HepG2 (cell line): ENCODE data around the gene BIRC5. TPM values are rescaled to one million over a fixed set of nuclear protein-coding genes. Genes with fewer than 3 reads are reported as not detected.

ENCODE experiments used
- CBX1 ChIP-seq: IDR thresholded peaks from one replicate; pipeline ENCODE4 v1.6.1; 2016; ENCODE audit warnings: antibody characterized with exemption, low read depth
- CSRNP2 ChIP-seq: sonication (generic); formaldehyde crosslinking; conservative IDR thresholded peaks from 2 replicates; pipeline ENCODE4 v1.8.0; 2022; ENCODE audit warnings: low read depth, missing genetic modification reagents
- DMAP1 ChIP-seq: IDR thresholded peaks from 2 replicates; pipeline ENCODE4 v1.6.1; 2016
- HDAC1 ChIP-seq: sonication (generic); formaldehyde crosslinking; IDR thresholded peaks from 2 replicates; pipeline ENCODE4 v1.5.1; 2020; ENCODE audit warnings: mild to moderate bottlenecking, missing genetic modification reagents
- HNRNPLL ChIP-seq: fragments of 200-400 bp; formaldehyde crosslinking; IDR thresholded peaks from 2 replicates; pipeline ENCODE4 v1.6.1; 2017; ENCODE audit warnings: mild to moderate bottlenecking, low read depth, low read length; ENCODE audit not compliant: poor library complexity, severe bottlenecking
- LCORL ChIP-seq, 2 experiments: fragments of 450-650 bp in 1 of 2; sonication (generic) in 1 of 2; formaldehyde crosslinking in 1 of 2; IDR thresholded peaks; 2 replicates each; pipeline versions ENCODE4 v1.5.0 to v1.6.1; 2017 to 2020; ENCODE audit warnings: antibody characterized with exemption in 1 of 2, missing genetic modification reagents in 1 of 2
- MTF2 ChIP-seq: sonication (generic); formaldehyde crosslinking; IDR thresholded peaks from 2 replicates; pipeline ENCODE4 v1.5.0; 2020; ENCODE audit warnings: missing genetic modification reagents, borderline replicate concordance
- MZF1 ChIP-seq: sonication (generic); formaldehyde crosslinking; IDR thresholded peaks from 2 replicates; pipeline ENCODE4 v1.8.1; 2023; ENCODE audit warnings: mild to moderate bottlenecking, missing genetic modification reagents, borderline replicate concordance
- PATZ1 ChIP-seq: sonication (generic); formaldehyde crosslinking; IDR thresholded peaks from 2 replicates; pipeline ENCODE4 v1.4.0; 2020; ENCODE audit warnings: missing genetic modification reagents
- PHF8 ChIP-seq: sonication (generic); formaldehyde crosslinking; IDR thresholded peaks from 2 replicates; pipeline ENCODE4 v1.5.0; 2020; ENCODE audit warnings: missing genetic modification reagents
- RXRB ChIP-seq: IDR thresholded peaks from 2 replicates; pipeline ENCODE4 v1.6.1; 2016; ENCODE audit warnings: borderline replicate concordance, missing genetic modification reagents, missing compliant biosample characterization
- ZNF281 ChIP-seq: sonication (generic); formaldehyde crosslinking; IDR thresholded peaks from 2 replicates; pipeline ENCODE4 v1.4.0; 2020; ENCODE audit warnings: missing genetic modification reagents, borderline replicate concordance
- ZNF382 ChIP-seq: sonication (generic); formaldehyde crosslinking; IDR thresholded peaks from 2 replicates; pipeline ENCODE4 v1.5.0; 2020; ENCODE audit warnings: missing genetic modification reagents, mild to moderate bottlenecking, borderline replicate concordance
- ZNF549 ChIP-seq: sonication (generic); formaldehyde crosslinking; IDR thresholded peaks from 2 replicates; pipeline ENCODE4 v1.5.0; 2020; ENCODE audit warnings: missing genetic modification reagents
- ZNF709 ChIP-seq: sonication (generic); formaldehyde crosslinking; IDR thresholded peaks from 2 replicates; pipeline ENCODE4 v1.5.0; 2020; ENCODE audit warnings: mild to moderate bottlenecking, missing genetic modification reagents
- polyA plus RNA-seq, 8 experiments: library from polyadenylated mRNA; depleted of rRNA in 3 of 8; stranded (reverse) in 7 of 8; unstranded in 1 of 8; fragments of >200 nt; fragmentation: Illumina TruSeq in 4 of 8; extraction: Trizol in 4 of 8; gene quantifications; 2 replicates each; pipeline versions ENCODE4 v1.2.1 to v1.2.3, GENCODE V29; 2011 to 2016; ENCODE audit warnings: low read depth in 4 of 8, missing spikeins in 1 of 8, mixed read lengths in 1 of 8; ENCODE audit not compliant: insufficient read depth in 1 of 8
- total RNA-seq, 5 experiments: library from RNA; depleted of rRNA; stranded (reverse); fragments of >200 nt; fragmentation: Illumina TruSeq; extraction: Trizol; gene quantifications; 2 replicates each; pipeline ENCODE4 v1.2.3, GENCODE V29; 2016; ENCODE audit warnings: low read depth in 1 of 5
- TF ChIP-seq, protein P1 (sequence below): sonication (generic); formaldehyde crosslinking; IDR thresholded peaks from 2 replicates; pipeline ENCODE4 v1.9.0; 2022; ENCODE audit warnings: low read depth, missing genetic modification reagents
- TF ChIP-seq, protein P2 (sequence below): sonication (generic); formaldehyde crosslinking; IDR thresholded peaks from 2 replicates; pipeline ENCODE4 v1.4.0; 2020; ENCODE audit warnings: missing genetic modification reagents

Gene BIRC5
- total and polyA plus RNA-seq, 2 of the 13 experiments (the other 11 are each of a cell fraction or from before 2014, with no cell fraction given), result 30.3 to 135 TPM

DNA sequence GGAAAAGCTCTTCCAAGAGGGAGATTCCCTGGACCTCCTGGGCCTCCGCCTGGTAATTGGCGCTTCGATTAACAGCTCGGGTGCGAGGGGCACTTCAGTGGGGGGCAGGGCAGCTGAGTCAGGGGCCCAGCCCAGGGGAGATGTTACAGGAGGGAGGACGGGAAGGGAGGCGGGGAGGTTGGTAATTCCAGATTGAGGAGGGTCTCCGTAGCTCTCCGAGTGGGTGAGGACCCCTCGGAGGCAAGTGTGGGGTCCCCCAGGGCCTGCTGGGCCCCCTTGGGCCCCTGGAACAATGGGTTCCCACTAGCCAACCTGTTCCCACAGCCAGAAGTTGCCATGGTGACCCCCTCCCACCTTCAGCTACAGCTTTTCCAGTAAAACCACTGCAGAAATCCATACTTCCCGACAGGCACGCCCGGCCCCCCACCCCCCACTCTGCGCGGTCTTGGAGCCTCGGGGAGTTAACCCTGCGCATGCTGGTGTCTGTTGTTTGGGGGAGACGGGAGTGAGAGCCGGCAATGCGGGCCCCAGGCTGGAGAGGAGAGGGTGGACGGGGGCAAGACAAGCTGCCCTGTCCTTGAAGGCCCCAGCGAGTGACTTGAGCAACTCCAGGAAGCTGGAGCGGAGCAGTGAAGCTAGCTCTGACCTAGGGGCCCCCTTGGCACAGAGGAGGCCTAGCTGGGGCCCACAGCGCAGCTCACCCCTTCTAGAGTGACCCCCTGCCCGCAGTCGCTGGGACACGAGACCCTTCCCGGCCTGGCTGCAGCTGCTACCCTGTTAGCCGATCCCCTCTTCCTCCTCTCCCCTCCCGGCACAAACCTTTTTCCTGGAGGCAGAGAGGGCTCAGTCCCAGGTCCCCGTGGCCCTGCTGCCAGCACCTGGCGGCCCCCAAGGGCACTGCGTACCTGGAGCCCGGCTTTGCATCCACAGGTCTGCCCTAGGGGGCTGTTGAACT is 55.2 kb downstream of the BIRC5 start (continued):
- TF ChIP-seq CBX1 (no peak), ZNF382 (CRISPR knock-in tag) (no peak), ZNF281 (peak; percentile 83; the same call in 1 of the 2 replicates), ZNF549 (no peak), HNRNPLL (no peak), HDAC1 (CRISPR knock-in tag) (no peak), RXRB (CRISPR knock-in tag) (no peak), PHF8 (CRISPR knock-in tag) (no peak), MZF1 (CRISPR knock-in tag) (no peak), MTF2 (peak; percentile 79; the same call in 1 of the 2 replicates), LCORL (IDR thresholded peaks at IDR 0.05) (no peak), LCORL (CRISPR knock-in tag; IDR thresholded peaks at IDR 0.05) (no peak), ZNF709 (CRISPR knock-in tag) (no peak), PATZ1 (CRISPR knock-in tag) (peak; percentile 46; the same call in 1 of the 2 replicates), CSRNP2 (CRISPR knock-in tag) (no peak), DMAP1 (no peak)
- TF ChIP-seq, protein P1, sequence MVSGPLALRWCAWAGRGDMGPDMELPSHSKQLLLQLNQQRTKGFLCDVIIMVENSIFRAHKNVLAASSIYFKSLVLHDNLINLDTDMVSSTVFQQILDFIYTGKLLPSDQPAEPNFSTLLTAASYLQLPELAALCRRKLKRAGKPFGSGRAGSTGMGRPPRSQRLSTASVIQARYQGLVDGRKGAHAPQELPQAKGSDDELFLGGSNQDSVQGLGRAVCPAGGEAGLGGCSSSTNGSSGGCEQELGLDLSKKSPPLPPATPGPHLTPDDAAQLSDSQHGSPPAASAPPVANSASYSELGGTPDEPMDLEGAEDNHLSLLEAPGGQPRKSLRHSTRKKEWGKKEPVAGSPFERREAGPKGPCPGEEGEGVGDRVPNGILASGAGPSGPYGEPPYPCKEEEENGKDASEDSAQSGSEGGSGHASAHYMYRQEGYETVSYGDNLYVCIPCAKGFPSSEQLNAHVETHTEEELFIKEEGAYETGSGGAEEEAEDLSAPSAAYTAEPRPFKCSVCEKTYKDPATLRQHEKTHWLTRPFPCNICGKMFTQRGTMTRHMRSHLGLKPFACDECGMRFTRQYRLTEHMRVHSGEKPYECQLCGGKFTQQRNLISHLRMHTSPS (CRISPR knock-in tag), result no peak
- TF ChIP-seq, protein P2, sequence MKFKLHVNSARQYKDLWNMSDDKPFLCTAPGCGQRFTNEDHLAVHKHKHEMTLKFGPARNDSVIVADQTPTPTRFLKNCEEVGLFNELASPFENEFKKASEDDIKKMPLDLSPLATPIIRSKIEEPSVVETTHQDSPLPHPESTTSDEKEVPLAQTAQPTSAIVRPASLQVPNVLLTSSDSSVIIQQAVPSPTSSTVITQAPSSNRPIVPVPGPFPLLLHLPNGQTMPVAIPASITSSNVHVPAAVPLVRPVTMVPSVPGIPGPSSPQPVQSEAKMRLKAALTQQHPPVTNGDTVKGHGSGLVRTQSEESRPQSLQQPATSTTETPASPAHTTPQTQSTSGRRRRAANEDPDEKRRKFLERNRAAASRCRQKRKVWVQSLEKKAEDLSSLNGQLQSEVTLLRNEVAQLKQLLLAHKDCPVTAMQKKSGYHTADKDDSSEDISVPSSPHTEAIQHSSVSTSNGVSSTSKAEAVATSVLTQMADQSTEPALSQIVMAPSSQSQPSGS (CRISPR knock-in tag), result no peak
